IMR-90 (cell line): ENCODE data around the gene DNAJC28. TPM values are rescaled to one million over a fixed set of nuclear protein-coding genes. Genes with fewer than 3 reads are reported as not detected.

Experiments
- ATAC-seq: fragments of 200-7000 bp; cut with Tn5 transposase; 2 replicates; pipeline ENCODE4 v1.9.1; 2020; ENCODE audit warnings: low read depth, mild to moderate bottlenecking, moderate library complexity
- BruUV-seq: library from RNA; stranded (reverse); fragments of 400-500 nt; replicated peaks from 2 replicates; lab custom pipeline; 2021; lab: Mats Ljungman, UMichigan
- CTCF ChIA-PET: fragments of 300-600 bp; formaldehyde crosslinking; extraction: SDS; loops from one replicate; lab custom pipeline; 2021; ENCODE audit warnings: antibody characterized with exemption; lab: Yijun Ruan, JAX
- POLR2A ChIA-PET: fragments of 300-600 bp; sonication (Branson Sonifier 250); formaldehyde crosslinking; loops from one replicate; lab custom pipeline; 2022; ENCODE audit warnings: antibody characterized with exemption; ENCODE audit not compliant: unreplicated experiment; lab: Charles Lee
- DNase-seq: peaks from one replicate; pipeline ENCODE4 v3.0.0; 2013
- H2AFZ ChIP-seq: replicated peaks from 2 replicates; pipeline ENCODE3; 2013; ENCODE audit warnings: low read length, mild to moderate bottlenecking; ENCODE audit not compliant: poor library complexity
- H2AK5ac ChIP-seq: 2 replicates; pipeline ENCODE4 v1.6.1; 2013; ENCODE audit warnings: low read depth, low read length, inconsistent platforms
- H2AK9ac ChIP-seq: replicated peaks from 2 replicates; pipeline ENCODE3; 2013; ENCODE audit warnings: mild to moderate bottlenecking, low read depth, low read length, moderate library complexity; ENCODE audit not compliant: poor library complexity
- H2BK120ac ChIP-seq: 2 replicates; pipeline ENCODE4 v1.6.1; 2013; ENCODE audit warnings: low read depth, low read length, inconsistent platforms
- H2BK15ac ChIP-seq: 3 replicates; pipeline ENCODE4 v1.6.1; 2013; ENCODE audit warnings: low read depth, low read length, inconsistent platforms
- H2BK20ac ChIP-seq: 2 replicates; pipeline ENCODE4 v1.6.1; 2013; ENCODE audit warnings: low read depth, mild to moderate bottlenecking, inconsistent platforms, low read length, moderate library complexity
- H2BK5ac ChIP-seq: 2 replicates; pipeline ENCODE4 v1.6.1; 2013; ENCODE audit warnings: mild to moderate bottlenecking, low read depth, low read length, inconsistent platforms; ENCODE audit not compliant: poor library complexity, severe bottlenecking
- H3K14ac ChIP-seq: replicated peaks from 2 replicates; pipeline ENCODE4 v1.6.1; 2013; ENCODE audit warnings: low read depth, low read length, inconsistent platforms
- H3K18ac ChIP-seq: 2 replicates; pipeline ENCODE4 v1.6.1; 2013; ENCODE audit warnings: low read depth, low read length, control low read depth
- H3K23ac ChIP-seq: 2 replicates; pipeline ENCODE4 v1.6.1; 2013; ENCODE audit warnings: low read depth, low read length, inconsistent platforms
- H3K27ac ChIP-seq: 2 replicates; pipeline ENCODE4 v1.5.1; 2013; ENCODE audit warnings: mild to moderate bottlenecking, control low read depth, low read length; ENCODE audit not compliant: insufficient read depth
- H3K27me3 ChIP-seq: 2 replicates; pipeline ENCODE4 v1.6.1; 2013; ENCODE audit warnings: low read length; ENCODE audit not compliant: control insufficient read depth, insufficient read depth
- H3K36me3 ChIP-seq: 2 replicates; pipeline ENCODE4 v1.6.1; 2013; ENCODE audit warnings: low read length, mixed read lengths; ENCODE audit not compliant: control insufficient read depth, insufficient read depth
- H3K4ac ChIP-seq: 2 replicates; pipeline ENCODE4 v1.6.1; 2013; ENCODE audit warnings: low read depth, low read length, inconsistent platforms
- H3K4me1 ChIP-seq: 2 replicates; pipeline ENCODE4 v1.6.1; 2013; ENCODE audit warnings: low read length, mixed read lengths; ENCODE audit not compliant: control insufficient read depth, insufficient read depth
- H3K4me2 ChIP-seq: 2 replicates; pipeline ENCODE4 v1.6.1; 2013; ENCODE audit warnings: low read depth, mild to moderate bottlenecking, control low read depth, low read length, moderate library complexity
- H3K4me3 ChIP-seq: 2 replicates; pipeline ENCODE4 v1.5.1; 2013; ENCODE audit warnings: low read depth, mild to moderate bottlenecking, control low read depth, low read length, moderate library complexity; ENCODE audit not compliant: insufficient read depth
- H3K56ac ChIP-seq: 2 replicates; pipeline ENCODE4 v1.6.1; 2013; ENCODE audit warnings: low read length, inconsistent platforms; ENCODE audit not compliant: insufficient read depth; ENCODE audit errors: extremely low read depth
- H3K79me1 ChIP-seq, 2 experiments: 2 replicates each; pipeline ENCODE4 v1.6.1; 2013; ENCODE audit warnings: low read length in 2 of 2, inconsistent platforms in 1 of 2, low read depth in 1 of 2
- H3K9ac ChIP-seq: 2 replicates; pipeline ENCODE4 v1.6.1; 2013; ENCODE audit warnings: low read depth, low read length, control low read depth
- H3K9me1 ChIP-seq: 2 replicates; pipeline ENCODE4 v1.6.1; 2013; ENCODE audit warnings: low read length, inconsistent platforms; ENCODE audit not compliant: insufficient read depth
- H3K9me3 ChIP-seq: 2 replicates; pipeline ENCODE4 v1.6.1; 2013; ENCODE audit warnings: low read length; ENCODE audit not compliant: control insufficient read depth, insufficient read depth
- H4K20me1 ChIP-seq: 2 replicates; pipeline ENCODE4 v1.6.1; 2013; ENCODE audit warnings: low read length, inconsistent platforms; ENCODE audit not compliant: insufficient read depth
- H4K5ac ChIP-seq: 2 replicates; pipeline ENCODE4 v1.6.1; 2013; ENCODE audit warnings: mild to moderate bottlenecking, low read depth, low read length, control low read depth
- H4K8ac ChIP-seq, 2 experiments: 2 replicates each; pipeline ENCODE4 v1.6.1; 2013; ENCODE audit warnings: low read depth in 2 of 2, low read length in 2 of 2, control low read depth in 1 of 2, inconsistent platforms in 1 of 2
- H4K91ac ChIP-seq: 2 replicates; pipeline ENCODE4 v1.6.1; 2013; ENCODE audit warnings: low read depth, low read length, inconsistent platforms; ENCODE audit not compliant: insufficient read depth
- BHLHE40 ChIP-seq: fragments of 150-350 bp; IDR thresholded peaks from 2 replicates; pipeline ENCODE4 v1.6.1; 2016; ENCODE audit warnings: mild to moderate bottlenecking, low read depth, low read length
- CEBPB ChIP-seq: IDR thresholded peaks from 2 replicates; pipeline ENCODE4 v1.6.1; 2012; ENCODE audit warnings: low read depth, low read length, improper control_type of control experiment
- ELK1 ChIP-seq: fragments of 150-350 bp; IDR thresholded peaks from 2 replicates; pipeline ENCODE4 v1.6.1; 2016; ENCODE audit warnings: low read depth, mild to moderate bottlenecking, low read length, moderate library complexity, borderline replicate concordance
- FOS ChIP-seq: fragments of 150-350 bp; IDR thresholded peaks from 2 replicates; pipeline ENCODE4 v1.6.1; 2016; ENCODE audit warnings: low read depth, low read length
- MAFK ChIP-seq: IDR thresholded peaks from 2 replicates; pipeline ENCODE4 v1.6.1; 2012; ENCODE audit warnings: low read depth, low read length, improper control_type of control experiment
- MAZ ChIP-seq: IDR thresholded peaks from 2 replicates; pipeline ENCODE4 v1.6.1; 2012; ENCODE audit warnings: low read depth, mild to moderate bottlenecking, low read length, improper control_type of control experiment, moderate library complexity, borderline replicate concordance
- MXI1 ChIP-seq: IDR thresholded peaks from 2 replicates; pipeline ENCODE4 v1.6.1; 2012; ENCODE audit warnings: low read depth, mild to moderate bottlenecking, low read length, moderate library complexity, borderline replicate concordance
- NFE2L2 ChIP-seq: fragments of 150-350 bp; IDR thresholded peaks from 2 replicates; pipeline ENCODE4 v1.6.1; 2016; ENCODE audit warnings: low read depth, mild to moderate bottlenecking, low read length
- POLR2A ChIP-seq: IDR thresholded peaks from 2 replicates; pipeline ENCODE4 v1.6.1; 2012; ENCODE audit warnings: mild to moderate bottlenecking, low read depth, low read length
- RAD21 ChIP-seq: IDR thresholded peaks from 2 replicates; pipeline ENCODE4 v1.6.1; 2012; ENCODE audit warnings: low read length, improper control_type of control experiment
- RFX5 ChIP-seq: IDR thresholded peaks from 2 replicates; pipeline ENCODE4 v1.8.0; 2012; ENCODE audit warnings: low read depth, mild to moderate bottlenecking, low read length, moderate library complexity
- WGBS, 2 experiments: methylation state at CpG; one replicate each; pipeline versions ENCODE4 v1.1.5 to v1.1.7; 2013; ENCODE audit warnings: missing lambda C conversion rate in 2 of 2; ENCODE audit not compliant: insufficient read length in 1 of 2; ENCODE audit errors: extremely low coverage in 2 of 2; 5-methylcytosine and 5-hydroxymethylcytosine counted together
- dilution Hi-C: fragments of 300-500 bp; cut with HindIII; formaldehyde crosslinking; loops from one replicate; pipeline ENCODE4 v1.14.3; 2018; ENCODE audit warnings: low sequenced_read_pairs; ENCODE audit not compliant: unreplicated experiment
- in situ Hi-C: fragments of 300-500 bp; cut with MboI; formaldehyde crosslinking; loops from 3 replicates; pipeline ENCODE4 v1.14.3; 2019; ENCODE audit warnings: low sequenced_read_pairs, inconsistent platforms, mixed read lengths
- intact Hi-C: fragments of 100-400 bp; cut with micrococcal nuclease; formaldehyde crosslinking; loops from 2 replicates; pipeline ENCODE4 v1.10.0; 2022
- polyA plus RNA-seq, 3 experiments: library from polyadenylated mRNA; depleted of rRNA; stranded (reverse); fragments of >200 nt; gene quantifications; 2 replicates each; pipeline ENCODE4 v1.2.3, GENCODE V29; 2012; ENCODE audit warnings: low replicate concordance in 1 of 3
- total RNA-seq: library from RNA; depleted of rRNA; stranded (reverse); fragments of >200 nt; gene quantifications from 2 replicates; pipeline ENCODE4 v1.2.3, GENCODE V29; 2012
- TF ChIP-seq, protein P1 (sequence below): fragments of 150-350 bp; IDR thresholded peaks from 2 replicates; pipeline ENCODE4 v1.6.1; 2017; ENCODE audit warnings: mild to moderate bottlenecking, antibody characterized with exemption, low read length, low read depth

Gene DNAJC28
- total and polyA plus RNA-seq, 2 of the 4 experiments (the other 2 are of a cell fraction): 0.54 to 0.65 TPM

DNA sequence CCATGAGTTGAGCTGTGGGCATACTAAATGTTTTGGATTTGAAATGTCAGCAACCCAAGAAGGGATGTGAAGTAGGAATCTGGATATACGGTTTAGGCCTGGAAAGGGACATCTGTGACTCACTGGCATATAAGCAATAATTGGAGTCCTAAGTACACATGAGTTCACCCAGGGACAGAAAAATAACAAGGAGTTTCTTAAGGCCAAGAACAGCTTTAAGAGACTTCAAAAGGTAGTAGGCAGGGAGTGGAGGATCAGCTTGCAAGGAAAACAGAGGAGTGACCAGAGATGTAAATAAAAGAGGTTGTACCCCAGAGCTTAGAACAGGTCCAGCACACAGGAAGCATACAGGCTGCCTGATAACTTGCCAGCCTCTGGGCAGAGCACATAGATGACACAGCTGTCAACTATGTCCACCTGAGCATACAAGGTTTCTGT is 39.9 kb downstream of the DNAJC28 start:
- no peaks in the 10 kb centered on the region; a peak in 1 of 4 replicates for H3K79me1 ChIP-seq
- H3K4me1 ChIP-seq: peaks cover 3% of the 10 kb centered on the region
- no TSS peak for BruUV-seq
- H2BK120ac ChIP-seq: no peak overlapping the region
- H3K9me1 ChIP-seq: peaks cover 6% of the 10 kb centered on the region; the same call in 1 of the 2 replicates
- ChIA-PET CTCF (interaction anchor here (0.9 kb wide), 1 partner anchor 155 kb away, joined by 3 read pairs; no protein-coding TSS in a partner anchor), POLR2A (no interaction called here)
- no peak overlapping the region for H2AFZ ChIP-seq
- H3K27me3 ChIP-seq: no peaks in the 10 kb centered on the region
- H4K8ac ChIP-seq: no peak overlapping the region
- H3K4ac ChIP-seq: no peak overlapping the region
- peak; percentile 33 for DNase-seq
- H3K23ac ChIP-seq: no peak overlapping the region
- intact Hi-C loops: no loop called here
- TF ChIP-seq ELK1 (no peak), FOS (no peak), MAZ (no peak), MAFK (no peak), RAD21 (no peak), RFX5 (no peak), CEBPB (no peak), BHLHE40 (no peak), NFE2L2 (no peak), POLR2A (no peak), MXI1 (no peak)
- TF ChIP-seq, protein P1, sequence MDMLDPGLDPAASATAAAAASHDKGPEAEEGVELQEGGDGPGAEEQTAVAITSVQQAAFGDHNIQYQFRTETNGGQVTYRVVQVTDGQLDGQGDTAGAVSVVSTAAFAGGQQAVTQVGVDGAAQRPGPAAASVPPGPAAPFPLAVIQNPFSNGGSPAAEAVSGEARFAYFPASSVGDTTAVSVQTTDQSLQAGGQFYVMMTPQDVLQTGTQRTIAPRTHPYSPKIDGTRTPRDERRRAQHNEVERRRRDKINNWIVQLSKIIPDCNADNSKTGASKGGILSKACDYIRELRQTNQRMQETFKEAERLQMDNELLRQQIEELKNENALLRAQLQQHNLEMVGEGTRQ: no peak
- in situ Hi-C loops: loop anchor here (25.0 kb wide), 1 partner anchor 464 kb away; no protein-coding TSS in a partner anchor
- no peak overlapping the region for H2BK15ac ChIP-seq
- no CpG with 5 or more reads among the region's 1 CpG for WGBS, 2 experiments
- no peak overlapping the region for H3K4me2 ChIP-seq
- H4K20me1 ChIP-seq: no peaks in the 10 kb centered on the region
- dilution Hi-C loops: no loop called here
- no peaks in the 10 kb centered on the region for H3K9me3 ChIP-seq
- H2AK9ac ChIP-seq: no peak overlapping the region
- H3K27ac ChIP-seq: no peak overlapping the region
- no peak overlapping the region for H3K18ac ChIP-seq
- H2BK5ac ChIP-seq: no peak overlapping the region
- H3K36me3 ChIP-seq: peaks cover 3% of the 10 kb centered on the region
- no peak overlapping the region for H4K5ac ChIP-seq
- H2BK20ac ChIP-seq: no peak overlapping the region
- no peak overlapping the region for H3K14ac ChIP-seq
- H2AK5ac ChIP-seq: no peak overlapping the region
- no peak overlapping the region for H3K9ac ChIP-seq
- ATAC-seq: peak; percentile 71
- H4K91ac ChIP-seq: no peak overlapping the region
- no peak overlapping the region for H3K56ac ChIP-seq
- no peak overlapping the region for H3K4me3 ChIP-seq
